Left cardiac atrium (tissue), 4 donors: Measurements from ENCODE around the gene PRKCH. TPM values are rescaled to one million over a fixed set of nuclear protein-coding genes. Genes with fewer than 3 reads are reported as not detected.
A peak's percentile ranks its signal among the peaks of the same experiment; 100 is the strongest.

Experiments
- ATAC-seq, 2 donors: fragments of 200-7000 bp; cut with Tn5 transposase; one replicate each; pipeline ENCODE4 v1.9.1; 2020; ENCODE audit warnings: mild to moderate bottlenecking in 2 of 2, moderate library complexity in 2 of 2
- DNase-seq: peaks from one replicate; pipeline ENCODE4 v3.0.0-alpha.2; 2020
- intact Hi-C, 2 donors: fragments of 100-400 bp; cut with DNase I; formaldehyde crosslinking; loops; one replicate each; pipeline versions ENCODE4 v1.14.1 to v1.15.1; 2022 to 2023
- total RNA-seq, 2 donors: library from RNA; stranded (reverse); fragmentation: NEBNext Ultra II Directional; extraction: Animal tissue kit (Norgen Biotek cat#: 25700); gene quantifications; one replicate each; pipeline ENCODE4 v1.2.1, GENCODE V29; 2021
- donor health status: DM: no; HTN: yes; CAD: no.
- donor health status: DM: no; HTN: yes; CAD: no; lungs with severe emphysema.
- donor health status: DM: yes; HTN: yes; CAD: no.
- donor health status: Dilated cardiomyopathy.

Gene PRKCH
- total RNA-seq, 2 donors from 2014 or later = 17.6 to 34.8 TPM

- intact Hi-C loops = no loop called here
- DNase-seq (no peak), ATAC-seq (peak in 1 of 2 donors; percentile 27)
Observed at GRCh38 chr14:61591862-61592261, 270.5 kb downstream of the PRKCH start.

- intact Hi-C loops = no loop called here
- DNase-seq (no peak), ATAC-seq (no peak)
Observed at GRCh38 chr14:61593330-61593729, 272.0 kb downstream of the PRKCH start.

GRCh38 chr14:61596990-61597389 is 275.6 kb downstream of the PRKCH start:
- intact Hi-C loops = no loop called here
- DNase-seq (no peak), ATAC-seq (no peak)

- intact Hi-C loops = no loop called here
- DNase-seq (no peak), ATAC-seq (peak; percentile 69 to 82)
Observed at GRCh38 chr14:61598980-61599379, 277.6 kb downstream of the PRKCH start.

GRCh38 chr14:61599942-61600341 is 278.6 kb downstream of the PRKCH start:
- intact Hi-C loops = loop anchor here in 1 of 2 donors (10.0 kb wide), 1 partner anchor 95 kb away; the partner anchor contains the start of gene HIF1A
- DNase-seq = no peak
- ATAC-seq = no peak

Other genes with a start within 250 kb of the PRKCH start
- 1 to 10 TPM in 1 of 2 donors, under 1 TPM in 1; 0.82 to 1.5 TPM for gene TMEM30B, start 40.2 kb upstream of the PRKCH start, total RNA-seq